Panc1 (cell line): ENCODE data around the gene AFP. TPM values are rescaled to one million over a fixed set of nuclear protein-coding genes. Genes with fewer than 3 reads are reported as not detected.

ENCODE experiments used
- ATAC-seq: fragments of 200-7000 bp; cut with Tn5 transposase; 2 replicates; pipeline ENCODE4 v1.9.1; 2020; ENCODE audit warnings: mild to moderate bottlenecking, moderate library complexity
- BruUV-seq: library from RNA; stranded (reverse); fragments of 400-500 nt; replicated peaks from 2 replicates; lab custom pipeline; 2021; lab: Mats Ljungman, UMichigan
- CTCF ChIA-PET: fragments of 300-600 bp; sonication (Branson Sonifier 250); formaldehyde crosslinking; loops from one replicate; lab custom pipeline; 2022; ENCODE audit warnings: antibody characterized with exemption; lab: Charles Lee
- POLR2A ChIA-PET: fragments of 300-600 bp; sonication (Branson Sonifier 250); formaldehyde crosslinking; loops from one replicate; lab custom pipeline; 2022; ENCODE audit warnings: antibody characterized with exemption; lab: Charles Lee
- DNase-seq: peaks from one replicate; pipeline ENCODE4 v3.0.0-alpha.2; 2010; ENCODE audit warnings: low read depth, low spot score
- H3K27ac ChIP-seq: 2 replicates; pipeline ENCODE4 v1.5.1; 2011; ENCODE audit warnings: mild to moderate bottlenecking, low read length, inconsistent platforms
- H3K27me3 ChIP-seq: fragments of 200-500 bp; sonication (Bioruptor generic); 2 replicates; pipeline ENCODE4 v1.6.0; 2014; ENCODE audit warnings: low read length, inconsistent platforms; ENCODE audit not compliant: control insufficient read depth, insufficient read depth
- H3K36me3 ChIP-seq: fragments of 200-500 bp; sonication (Bioruptor generic); 2 replicates; pipeline ENCODE4 v1.5.1; 2014; ENCODE audit warnings: inconsistent platforms, mild to moderate bottlenecking, low read length, moderate library complexity; ENCODE audit not compliant: control insufficient read depth, insufficient read depth
- H3K4me1 ChIP-seq: 2 replicates; pipeline ENCODE4 v1.5.1; 2011; ENCODE audit warnings: inconsistent platforms, mild to moderate bottlenecking, low read length, moderate library complexity; ENCODE audit not compliant: control insufficient read depth, insufficient read depth
- H3K4me3 ChIP-seq, 2 experiments: 2 replicates each; pipeline ENCODE4 v1.5.1; 2011 to 2012; ENCODE audit warnings: low read depth in 2 of 2, low read length in 2 of 2, mild to moderate bottlenecking in 2 of 2, inconsistent platforms in 1 of 2, moderate library complexity in 1 of 2
- H3K9me3 ChIP-seq: fragments of 200-500 bp; sonication (Bioruptor generic); 2 replicates; pipeline ENCODE4 v1.5.1; 2014; ENCODE audit warnings: low read depth, mild to moderate bottlenecking, inconsistent platforms, low read length, moderate library complexity; ENCODE audit not compliant: control insufficient read depth, insufficient read depth
- POLR2AphosphoS5 ChIP-seq: IDR thresholded peaks from 2 replicates; pipeline ENCODE4 v1.6.1; 2012; ENCODE audit warnings: mild to moderate bottlenecking, low read depth, low read length, moderate library complexity
- REST ChIP-seq, 2 experiments: IDR thresholded peaks; 2 replicates each; pipeline ENCODE4 v1.6.1; 2011 to 2012; ENCODE audit warnings: low read depth in 2 of 2, control low read depth in 1 of 2, low read length in 1 of 2, mild to moderate bottlenecking in 1 of 2, moderate library complexity in 1 of 2; ENCODE audit not compliant: insufficient read depth in 1 of 2
- SIN3A ChIP-seq: IDR thresholded peaks from 2 replicates; pipeline ENCODE4 v1.6.1; 2012; ENCODE audit warnings: low read depth, mild to moderate bottlenecking, low read length, moderate library complexity, borderline replicate concordance; ENCODE audit not compliant: insufficient read depth
- TCF7L2 ChIP-seq: IDR thresholded peaks from 2 replicates; pipeline ENCODE4 v1.6.1; 2011; ENCODE audit warnings: mild to moderate bottlenecking, low read depth, low read length, inconsistent platforms
- in situ Hi-C: cut with HindIII; loops from 2 replicates; pipeline ENCODE4 v1.10.0; 2016; ENCODE audit warnings: low sequenced_read_pairs, low pct_unique_long_range_greater_than_20kb
- intact Hi-C: fragments of 100-400 bp; cut with micrococcal nuclease; formaldehyde crosslinking; loops from one replicate; pipeline ENCODE4 v1.10.0; 2022; ENCODE audit not compliant: unreplicated experiment
- total RNA-seq: library from RNA; stranded (reverse); gene quantifications from one replicate; pipeline ENCODE4 v1.2.1, GENCODE V29; 2021; ENCODE audit not compliant: unreplicated experiment
- TF ChIP-seq, protein P1 (sequence below): fragments of 450-650 bp; IDR thresholded peaks from 2 replicates; pipeline ENCODE4 v1.5.1; 2017; ENCODE audit warnings: mild to moderate bottlenecking

Gene AFP
- total RNA-seq, 1 experiment from 2014 or later = 1.3 TPM

DNA sequence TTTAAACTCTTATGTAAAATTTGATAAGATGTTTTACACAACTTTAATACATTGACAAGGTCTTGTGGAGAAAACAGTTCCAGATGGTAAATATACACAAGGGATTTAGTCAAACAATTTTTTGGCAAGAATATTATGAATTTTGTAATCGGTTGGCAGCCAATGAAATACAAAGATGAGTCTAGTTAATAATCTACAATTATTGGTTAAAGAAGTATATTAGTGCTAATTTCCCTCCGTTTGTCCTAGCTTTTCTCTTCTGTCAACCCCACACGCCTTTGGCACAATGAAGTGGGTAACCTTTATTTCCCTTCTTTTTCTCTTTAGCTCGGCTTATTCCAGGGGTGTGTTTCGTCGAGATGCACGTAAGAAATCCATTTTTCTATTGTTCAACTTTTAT lies 32.0 kb upstream of the AFP start, which contains the start of gene ALB:
Gene ALB, plus strand, starts transcription at position 246 of the 400 bp plus-strand sequence. Its CDS starts 41 bp downstream, at position 287.
- Histone ChIP-seq H3K27me3 (no peaks in the 10 kb centered on the region), H3K36me3 (no peaks in the 10 kb centered on the region), H3K27ac (no peak within 1 kb of the TSS), H3K9me3 (no peaks in the 10 kb centered on the region), H3K4me3 (no peak within 1 kb of the TSS), H3K4me1 (no peaks in the 10 kb centered on the region)
- DNase-seq = no peak
- no peak for ATAC-seq
- no TSS peak for BruUV-seq
- in situ Hi-C loops = no loop called here
- POLR2A ChIA-PET = no interaction called here
- CTCF ChIA-PET = no interaction called here
- intact Hi-C loops = no loop called here
- no peak for TF ChIP-seq REST (IDR thresholded peaks at IDR 0.05; ENCODE audit: insufficient read depth in 1 of 2, low read depth in 2 of 2, low read length in 1 of 2)
- no peak for TF ChIP-seq SIN3A
- TF ChIP-seq TCF7L2 = no peak
- no peak for TF ChIP-seq POLR2AphosphoS5
- TF ChIP-seq, protein P1, sequence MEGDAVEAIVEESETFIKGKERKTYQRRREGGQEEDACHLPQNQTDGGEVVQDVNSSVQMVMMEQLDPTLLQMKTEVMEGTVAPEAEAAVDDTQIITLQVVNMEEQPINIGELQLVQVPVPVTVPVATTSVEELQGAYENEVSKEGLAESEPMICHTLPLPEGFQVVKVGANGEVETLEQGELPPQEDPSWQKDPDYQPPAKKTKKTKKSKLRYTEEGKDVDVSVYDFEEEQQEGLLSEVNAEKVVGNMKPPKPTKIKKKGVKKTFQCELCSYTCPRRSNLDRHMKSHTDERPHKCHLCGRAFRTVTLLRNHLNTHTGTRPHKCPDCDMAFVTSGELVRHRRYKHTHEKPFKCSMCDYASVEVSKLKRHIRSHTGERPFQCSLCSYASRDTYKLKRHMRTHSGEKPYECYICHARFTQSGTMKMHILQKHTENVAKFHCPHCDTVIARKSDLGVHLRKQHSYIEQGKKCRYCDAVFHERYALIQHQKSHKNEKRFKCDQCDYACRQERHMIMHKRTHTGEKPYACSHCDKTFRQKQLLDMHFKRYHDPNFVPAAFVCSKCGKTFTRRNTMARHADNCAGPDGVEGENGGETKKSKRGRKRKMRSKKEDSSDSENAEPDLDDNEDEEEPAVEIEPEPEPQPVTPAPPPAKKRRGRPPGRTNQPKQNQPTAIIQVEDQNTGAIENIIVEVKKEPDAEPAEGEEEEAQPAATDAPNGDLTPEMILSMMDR = no peak

- DNase-seq (no peak), ATAC-seq (no peak)
- Histone ChIP-seq H3K27me3 (no peaks in the 10 kb centered on the region), H3K27ac (no peak overlapping the region), H3K4me3 (no peak overlapping the region), H3K9me3 (no peaks in the 10 kb centered on the region), H3K36me3 (no peaks in the 10 kb centered on the region), H3K4me1 (no peaks in the 10 kb centered on the region)
- BruUV-seq = no TSS peak
- POLR2A ChIA-PET = no interaction called here
- in situ Hi-C loops (no loop called here), intact Hi-C loops (no loop called here)
- CTCF ChIA-PET = no interaction called here
- no peak for TF ChIP-seq TCF7L2
- no peak for TF ChIP-seq REST (IDR thresholded peaks at IDR 0.05; ENCODE audit: insufficient read depth in 1 of 2, low read depth in 2 of 2, low read length in 1 of 2)
- TF ChIP-seq POLR2AphosphoS5 = no peak
- TF ChIP-seq, protein P1 = no peak
- TF ChIP-seq SIN3A = no peak
Observed at GRCh38 chr4:73404457-73404856, 31.6 kb upstream of the AFP start.
